Neuronal stem cell (in vitro differentiated cells): ENCODE data around the gene VPS8.

Experiments used
- DNase-seq: peaks from one replicate; pipeline ENCODE4 v3.0.0-alpha.2; 2013; ENCODE audit warnings: low spot score
- H2AFZ ChIP-seq: one replicate; pipeline ENCODE4 v1.6.1; 2013; ENCODE audit warnings: mild to moderate bottlenecking, low read length, inconsistent platforms
- H2AK5ac ChIP-seq: 2 replicates; pipeline ENCODE4 v1.6.1; 2013; ENCODE audit warnings: low read depth, mild to moderate bottlenecking, inconsistent platforms, low read length, moderate library complexity, mixed read lengths
- H2BK120ac ChIP-seq: 2 replicates; pipeline ENCODE4 v1.6.1; 2013; ENCODE audit warnings: low read depth, mild to moderate bottlenecking, inconsistent platforms, low read length, moderate library complexity, mixed read lengths
- H2BK12ac ChIP-seq: one replicate; pipeline ENCODE4 v1.6.1; 2013; ENCODE audit warnings: low read length, inconsistent platforms
- H2BK15ac ChIP-seq: 2 replicates; pipeline ENCODE4 v1.6.1; 2013; ENCODE audit warnings: mild to moderate bottlenecking, low read length, inconsistent platforms, mixed read lengths
- H2BK5ac ChIP-seq: one replicate; pipeline ENCODE4 v1.6.1; 2013; ENCODE audit warnings: inconsistent platforms, mild to moderate bottlenecking, low read length, moderate library complexity
- H3K14ac ChIP-seq: one replicate; pipeline ENCODE4 v1.6.1; 2013; ENCODE audit warnings: low read length, inconsistent platforms
- H3K18ac ChIP-seq: 2 replicates; pipeline ENCODE4 v1.6.1; 2013; ENCODE audit warnings: low read length, inconsistent platforms
- H3K23ac ChIP-seq: 2 replicates; pipeline ENCODE4 v1.6.1; 2013; ENCODE audit warnings: low read depth, mild to moderate bottlenecking, mixed read lengths, low read length, inconsistent platforms; ENCODE audit not compliant: poor library complexity
- H3K27ac ChIP-seq: replicated peaks from 3 replicates; pipeline ENCODE4 v1.5.1; 2013; ENCODE audit warnings: low read length, inconsistent platforms
- H3K27me3 ChIP-seq, 3 experiments: 2 replicates each; pipeline ENCODE4 v1.6.1; 2013; ENCODE audit warnings: low read length in 3 of 3, mild to moderate bottlenecking in 2 of 3, inconsistent platforms in 1 of 3, low read depth in 1 of 3, mixed read lengths in 1 of 3, moderate library complexity in 1 of 3; ENCODE audit not compliant: control insufficient read depth in 3 of 3, insufficient read depth in 3 of 3
- H3K36me3 ChIP-seq, 2 donors: replicated peaks in 1 of 2; 2 replicates each; pipeline ENCODE4 v1.6.1; 2013; ENCODE audit warnings: low read length in 2 of 2; ENCODE audit not compliant: control insufficient read depth in 2 of 2, insufficient read depth in 2 of 2
- H3K4ac ChIP-seq: 2 replicates; pipeline ENCODE4 v1.6.1; 2013; ENCODE audit warnings: inconsistent platforms, mild to moderate bottlenecking, low read length, moderate library complexity
- H3K4me1 ChIP-seq, 2 donors: 1 replicate in 1 of 2; 2 replicates in 1 of 2; pipeline ENCODE4 v1.6.1; 2013; ENCODE audit warnings: low read length in 2 of 2, low read depth in 1 of 2; ENCODE audit not compliant: control insufficient read depth in 2 of 2, insufficient read depth in 1 of 2
- H3K4me2 ChIP-seq: one replicate; pipeline ENCODE4 v1.6.1; 2013; ENCODE audit warnings: mild to moderate bottlenecking, low read length, inconsistent platforms; ENCODE audit not compliant: insufficient read depth, poor library complexity, severe bottlenecking
- H3K4me3 ChIP-seq, 2 donors: 2 replicates each; pipeline ENCODE4 v1.5.1; 2013; ENCODE audit warnings: low read length in 2 of 2, mild to moderate bottlenecking in 2 of 2, inconsistent platforms in 1 of 2, moderate library complexity in 1 of 2
- H3K79me1 ChIP-seq: one replicate; pipeline ENCODE4 v1.6.1; 2013; ENCODE audit warnings: low read depth, mild to moderate bottlenecking, inconsistent platforms, low read length, moderate library complexity
- H3K9ac ChIP-seq: one replicate; pipeline ENCODE4 v1.6.1; 2013; ENCODE audit warnings: mild to moderate bottlenecking, low read depth, low read length, inconsistent platforms; ENCODE audit not compliant: poor library complexity
- H3K9me3 ChIP-seq, 2 donors: replicated peaks in 1 of 2; 2 replicates each; pipeline versions ENCODE3 to v1.6.1; 2013; ENCODE audit warnings: low read length in 2 of 2, mild to moderate bottlenecking in 2 of 2, inconsistent platforms in 1 of 2, low read depth in 1 of 2, mixed read lengths in 1 of 2, moderate library complexity in 1 of 2; ENCODE audit not compliant: control insufficient read depth in 2 of 2, insufficient read depth in 1 of 2
- H4K8ac ChIP-seq: one replicate; pipeline ENCODE4 v1.6.1; 2013; ENCODE audit warnings: low read depth, mild to moderate bottlenecking, inconsistent platforms, low read length, moderate library complexity
- H4K91ac ChIP-seq: one replicate; pipeline ENCODE4 v1.6.1; 2013; ENCODE audit warnings: low read length, low read depth, mild to moderate bottlenecking, inconsistent platforms; ENCODE audit not compliant: poor library complexity
- WGBS, 2 donors: extraction: QIAGEN DNeasy Blood & Tissue Kit; methylation state at CpG; one replicate each; pipeline ENCODE4 v1.1.7; 2013; ENCODE audit warnings: missing lambda C conversion rate in 2 of 2, mixed read lengths in 1 of 2; ENCODE audit not compliant: insufficient read length in 2 of 2, insufficient replicate concordance in 1 of 2; ENCODE audit errors: extremely low coverage in 2 of 2; 5-methylcytosine and 5-hydroxymethylcytosine counted together

VPS8 gene

GRCh38 chr3:185089751-185090150, 277.8 kb downstream of the VPS8 start:
- H3K4ac ChIP-seq: no peak overlapping the region
- H3K18ac ChIP-seq: no peak overlapping the region
- H2AK5ac ChIP-seq: no peak overlapping the region
- no peak overlapping the region for H3K27ac ChIP-seq
- H3K36me3 ChIP-seq: no peaks in the 10 kb centered on the region
- no peak overlapping the region for H2BK5ac ChIP-seq
- H4K8ac ChIP-seq: no peak overlapping the region
- H2BK12ac ChIP-seq: no peak overlapping the region
- H3K4me3 ChIP-seq: no peak overlapping the region
- H3K4me2 ChIP-seq: no peak overlapping the region
- H2BK15ac ChIP-seq: no peak overlapping the region
- no peak overlapping the region for H3K14ac ChIP-seq
- H4K91ac ChIP-seq: no peak overlapping the region
- H3K23ac ChIP-seq: no peak overlapping the region
- peaks cover 0 to 2% of the 10 kb centered on the region in 2 donors for H3K4me1 ChIP-seq
- no peak overlapping the region for H2BK120ac ChIP-seq
- no peaks in the 10 kb centered on the region for H3K79me1 ChIP-seq
- no peaks in the 10 kb centered on the region for H3K27me3 ChIP-seq
- H2AFZ ChIP-seq: no peak overlapping the region
- no peak overlapping the region for H3K9ac ChIP-seq
- DNase-seq: no peak
- H3K9me3 ChIP-seq: no peaks in the 10 kb centered on the region

- no peak overlapping the region for H3K4me2 ChIP-seq
- no CpG with 5 or more reads among the region's 4 CpGs for WGBS, 2 donors
Measured at GRCh38 chr3:185090811-185091210, 278.8 kb downstream of the VPS8 start.

GRCh38 chr3:185093116-185093515, 281.1 kb downstream of the VPS8 start:
- Histone ChIP-seq H3K27me3 (no peaks in the 10 kb centered on the region), H3K18ac (no peak overlapping the region), H2AK5ac (no peak overlapping the region), H3K4me2 (no peak overlapping the region), H2BK120ac (no peak overlapping the region), H2BK5ac (no peak overlapping the region), H2AFZ (no peak overlapping the region), H3K27ac (no peak overlapping the region), H3K9ac (no peak overlapping the region), H3K14ac (no peak overlapping the region), H3K36me3 (peaks cover 0 to 4% of the 10 kb centered on the region in 2 donors), H3K4me1 (peaks cover 0 to 2% of the 10 kb centered on the region in 2 donors), H2BK12ac (no peak overlapping the region), H3K79me1 (no peaks in the 10 kb centered on the region), H3K4ac (no peak overlapping the region), H3K9me3 (peaks cover 0 to 4% of the 10 kb centered on the region in 2 donors), H3K23ac (no peak overlapping the region), H2BK15ac (no peak overlapping the region), H4K91ac (no peak overlapping the region), H4K8ac (no peak overlapping the region), H3K4me3 (no peak overlapping the region)
- DNase-seq: no peak

More at GRCh38 chr3:185090811-185091210, 278.8 kb downstream of the VPS8 start:
- Histone ChIP-seq H3K18ac (no peak overlapping the region), H3K14ac (no peak overlapping the region), H2AFZ (no peak overlapping the region), H3K9me3 (no peaks in the 10 kb centered on the region), H3K4me1 (peaks cover 0 to 2% of the 10 kb centered on the region in 2 donors), H2BK12ac (no peak overlapping the region), H3K27me3 (no peaks in the 10 kb centered on the region), H2BK5ac (no peak overlapping the region), H3K4ac (no peak overlapping the region), H4K8ac (no peak overlapping the region), H3K23ac (no peak overlapping the region), H3K27ac (no peak overlapping the region), H3K36me3 (no peaks in the 10 kb centered on the region), H2AK5ac (no peak overlapping the region), H2BK15ac (no peak overlapping the region), H3K79me1 (no peaks in the 10 kb centered on the region), H3K4me3 (no peak overlapping the region), H3K9ac (no peak overlapping the region), H2BK120ac (no peak overlapping the region), H4K91ac (no peak overlapping the region)
- DNase-seq: no peak

- Histone ChIP-seq H2BK120ac (no peak overlapping the region), H3K36me3 (peaks cover 0 to 4% of the 10 kb centered on the region in 2 donors), H4K91ac (no peak overlapping the region), H3K18ac (no peak overlapping the region), H4K8ac (no peak overlapping the region), H3K79me1 (no peaks in the 10 kb centered on the region), H2BK15ac (no peak overlapping the region), H3K27ac (no peak overlapping the region), H3K4ac (no peak overlapping the region), H3K9me3 (peaks cover 0 to 4% of the 10 kb centered on the region in 2 donors), H2AFZ (no peak overlapping the region), H3K23ac (no peak overlapping the region), H2BK5ac (no peak overlapping the region), H3K27me3 (no peaks in the 10 kb centered on the region), H3K9ac (no peak overlapping the region), H3K4me2 (no peak overlapping the region), H2BK12ac (no peak overlapping the region), H3K4me1 (peaks cover 0 to 2% of the 10 kb centered on the region in 2 donors), H3K4me3 (no peak overlapping the region), H2AK5ac (no peak overlapping the region), H3K14ac (no peak overlapping the region)
- no CpG with 5 or more reads among the region's 4 CpGs for WGBS, 2 donors
- DNase-seq: no peak
Measured at GRCh38 chr3:185094697-185095096, 282.7 kb downstream of the VPS8 start.
